Upper lobe of left lung (tissue), 6 donors: ENCODE measurements around the gene CREG1. TPM values are rescaled to one million over a fixed set of nuclear protein-coding genes. Genes with fewer than 3 reads are reported as not detected.

ENCODE experiments used
- ATAC-seq, 2 donors: fragments of 200-7000 bp; cut with Tn5 transposase; one replicate each; pipeline ENCODE4 v1.9.1; 2022; ENCODE audit warnings: mild to moderate bottlenecking in 2 of 2, moderate library complexity in 2 of 2; ENCODE audit not compliant: low FRiP score in 2 of 2
- DNase-seq, 2 donors: peaks; one replicate each; pipeline ENCODE4 v3.0.0-alpha.2; 2019 to 2020
- H3K27ac ChIP-seq, 4 donors: fragments of 200-600 bp; sonication (generic); one replicate each; pipeline ENCODE4 v1.5.1; 2016 to 2019
- H3K27me3 ChIP-seq, 4 donors: fragments of 200-600 bp; sonication (generic); one replicate each; pipeline ENCODE4 v1.5.1; 2017 to 2019
- H3K36me3 ChIP-seq, 4 donors: fragments of 200-600 bp; sonication (generic); one replicate each; pipeline ENCODE4 v1.5.1; 2016 to 2019
- H3K4me1 ChIP-seq, 4 donors: fragments of 200-600 bp; sonication (generic); one replicate each; pipeline ENCODE4 v1.5.1; 2018 to 2019
- H3K4me3 ChIP-seq, 4 donors: fragments of 200-600 bp; sonication (generic); one replicate each; pipeline ENCODE4 v1.5.1; 2017 to 2019; ENCODE audit warnings: mild to moderate bottlenecking in 2 of 4, moderate library complexity in 1 of 4
- H3K9me3 ChIP-seq, 4 donors: fragments of 200-600 bp; sonication (generic); one replicate each; pipeline ENCODE4 v1.5.1; 2018 to 2019
- CTCF ChIP-seq, 6 experiments: fragments of 450-650 bp in 4 of 6; fragments of 200-600 bp in 2 of 6; sonication (generic) in 2 of 6; IDR thresholded peaks; one replicate each; pipeline ENCODE4 v1.5.1; 2016 to 2019; ENCODE audit warnings: antibody characterized with exemption in 6 of 6
- EP300 ChIP-seq, 4 donors: sonication (generic); formaldehyde crosslinking; IDR thresholded peaks; one replicate each; pipeline ENCODE4 v1.5.1; 2017; ENCODE audit warnings: antibody characterized with exemption in 4 of 4, control low read depth in 2 of 4
- POLR2A ChIP-seq, 4 donors: fragments of 450-650 bp; IDR thresholded peaks; one replicate each; pipeline ENCODE4 v1.5.1; 2016 to 2017; ENCODE audit warnings: antibody characterized with exemption in 4 of 4, mild to moderate bottlenecking in 2 of 4
- POLR2AphosphoS5 ChIP-seq, 2 donors: sonication (generic); formaldehyde crosslinking; IDR thresholded peaks; one replicate each; pipeline ENCODE4 v1.5.1; 2017; ENCODE audit warnings: antibody characterized with exemption in 2 of 2
- WGBS, 2 donors: methylation state at CpG; one replicate each; pipeline ENCODE4 v1.1.5; 2017 to 2018; 5-methylcytosine and 5-hydroxymethylcytosine counted together
- total RNA-seq, 6 donors: library from RNA; depleted of rRNA in 4 of 6; stranded (reverse); fragments of >200 nt in 4 of 6; gene quantifications; one replicate each; pipeline versions ENCODE4 v1.1.0 to v1.2.1, GENCODE V29; 2016 to 2021
- donor health status: DM: no; HTN: no; CAD: no; lungs with moderate emphysema.
- donor health status: DM: no; HTN: yes; CAD: no; lungs with severe emphysema.

The CREG1 gene
- total RNA-seq, 6 donors from 2014 or later = 114 to 235 (median 141) TPM

- Histone ChIP-seq H3K4me1 (peaks cover 4 to 24% (median 9%) of the 10 kb centered on the region in 4 donors), H3K36me3 (no peaks in the 10 kb centered on the region), H3K4me3 (no peak overlapping the region), H3K27ac (no peak overlapping the region), H3K9me3 (no peaks in the 10 kb centered on the region), H3K27me3 (no peaks in the 10 kb centered on the region)
- ATAC-seq (no peak), DNase-seq (no peak)
- TF ChIP-seq POLR2A (IDR thresholded peaks at IDR 0.05) (no peak), EP300 (IDR thresholded peaks at IDR 0.05) (no peak), CTCF (IDR thresholded peaks at IDR 0.05) (no peak), POLR2AphosphoS5 (IDR thresholded peaks at IDR 0.05) (no peak)
- WGBS, 2 donors = 79% methylated on average over 3 of the region's 3 CpGs
Observed at GRCh38 chr1:167566766-167567165, 13.2 kb upstream of the CREG1 start.

GRCh38 chr1:167565922-167566321, 12.4 kb upstream of the CREG1 start:
- ATAC-seq = no peak
- DNase-seq = no peak
- no peak for TF ChIP-seq CTCF (IDR thresholded peaks at IDR 0.05)
- no peak for TF ChIP-seq EP300 (IDR thresholded peaks at IDR 0.05)
- no peak for TF ChIP-seq POLR2A (IDR thresholded peaks at IDR 0.05)
- no peak for TF ChIP-seq POLR2AphosphoS5 (IDR thresholded peaks at IDR 0.05)
- Histone ChIP-seq H3K36me3 (no peaks in the 10 kb centered on the region), H3K4me3 (no peak overlapping the region), H3K27ac (no peak overlapping the region), H3K27me3 (no peaks in the 10 kb centered on the region), H3K9me3 (no peaks in the 10 kb centered on the region), H3K4me1 (peaks cover 4 to 24% (median 9%) of the 10 kb centered on the region in 4 donors)
- 65 to 78% methylated on average over 5 of the region's 5 CpGs for WGBS, 2 donors

- H3K9me3 ChIP-seq = no peaks in the 10 kb centered on the region
- H3K27me3 ChIP-seq = no peaks in the 10 kb centered on the region
- DNase-seq (peak in 1 of 2 donors; percentile 87), ATAC-seq (peak; percentile 54 to 88)
- WGBS, 2 donors = 66 to 69% methylated on average over 5 of the region's 5 CpGs
- no peak overlapping the region for H3K4me3 ChIP-seq
- H3K4me1 ChIP-seq = peaks cover 4 to 24% (median 9%) of the 10 kb centered on the region in 4 donors
- H3K27ac ChIP-seq = peak overlapping the region in 1 of 4 donors; percentile 26
- TF ChIP-seq POLR2AphosphoS5 (IDR thresholded peaks at IDR 0.05) (no peak), CTCF (IDR thresholded peaks at IDR 0.05) (peak in 2 of 6 experiments; percentile 8 to 46)
- no peaks in the 10 kb centered on the region for H3K36me3 ChIP-seq
Observed at GRCh38 chr1:167564612-167565270, 11.2 kb upstream of the CREG1 start.

GRCh38 chr1:167563579-167564246, 10.2 kb upstream of the CREG1 start:
- H3K4me3 ChIP-seq = no peak overlapping the region
- H3K27ac ChIP-seq = peak overlapping the region in 2 of 4 donors; percentile 26 to 45
- no peaks in the 10 kb centered on the region for H3K9me3 ChIP-seq
- WGBS, 2 donors = 67 to 69% methylated on average over 7 of the region's 7 CpGs
- TF ChIP-seq POLR2AphosphoS5 (IDR thresholded peaks at IDR 0.05) (peak in 1 of 2 donors; percentile 49), EP300 (IDR thresholded peaks at IDR 0.05) (no peak), POLR2A (IDR thresholded peaks at IDR 0.05) (no peak)
- no peaks in the 10 kb centered on the region for H3K36me3 ChIP-seq
- DNase-seq (peak in 1 of 2 donors; percentile 56), ATAC-seq (peak; percentile 59 to 87)
- H3K4me1 ChIP-seq = peaks cover 4 to 24% (median 9%) of the 10 kb centered on the region in 4 donors
- H3K27me3 ChIP-seq = no peaks in the 10 kb centered on the region

GRCh38 chr1:167562702-167563101, 9.1 kb upstream of the CREG1 start:
- TF ChIP-seq CTCF (IDR thresholded peaks at IDR 0.05) (no peak), POLR2A (IDR thresholded peaks at IDR 0.05) (no peak), POLR2AphosphoS5 (IDR thresholded peaks at IDR 0.05) (no peak), EP300 (IDR thresholded peaks at IDR 0.05) (no peak)
- Histone ChIP-seq H3K4me3 (no peak overlapping the region), H3K9me3 (no peaks in the 10 kb centered on the region), H3K36me3 (no peaks in the 10 kb centered on the region), H3K27me3 (no peaks in the 10 kb centered on the region), H3K4me1 (peaks cover 4 to 24% (median 9%) of the 10 kb centered on the region in 4 donors), H3K27ac (no peak overlapping the region)
- 91 to 97% methylated on average over 1 of the region's 1 CpG for WGBS, 2 donors
- DNase-seq (no peak), ATAC-seq (no peak)
